Body of pancreas (tissue), 4 donors: ENCODE results near the gene FHL2. TPM values are rescaled to one million over a fixed set of nuclear protein-coding genes. Genes with fewer than 3 reads are reported as not detected.

Experiments
- ATAC-seq: fragments of 150-250 bp; one replicate; pipeline ENCODE4 v1.9.1; 2016
- DNase-seq, 4 donors: peaks; one replicate each; pipeline ENCODE4 v3.0.0-alpha.2; 2019
- H3K27ac ChIP-seq, 4 donors: fragments of 200-600 bp; sonication (generic); 1 replicate in 3 of 4; 2 replicates in 1 of 4; pipeline versions ENCODE4 v1.5.1 to v1.6.1; 2016 to 2019; ENCODE audit warnings: mild to moderate bottlenecking in 1 of 4, mixed read lengths in 1 of 4, moderate library complexity in 1 of 4
- H3K27me3 ChIP-seq, 2 donors: fragments of 200-600 bp; sonication (generic); one replicate each; pipeline ENCODE4 v1.6.0; 2016; ENCODE audit warnings: mild to moderate bottlenecking in 1 of 2
- H3K36me3 ChIP-seq, 2 donors: fragments of 200-600 bp; sonication (generic); replicated peaks in 1 of 2; 2 replicates each; pipeline ENCODE4 v1.5.1; 2016; ENCODE audit warnings: low read depth in 2 of 2; ENCODE audit not compliant: insufficient read depth in 1 of 2
- H3K4me1 ChIP-seq: fragments of 200-600 bp; sonication (generic); one replicate; pipeline ENCODE4 v1.6.0; 2016
- H3K4me3 ChIP-seq, 2 donors: fragments of 200-600 bp; sonication (generic); 1 replicate in 1 of 2; 2 replicates in 1 of 2; pipeline ENCODE4 v1.5.1; 2016 to 2019
- H3K9me3 ChIP-seq, 3 donors: fragments of 200-600 bp; sonication (generic); 1 replicate in 2 of 3; 2 replicates in 1 of 3; pipeline ENCODE4 v1.5.1; 2016
- POLR2A ChIP-seq, 3 donors: fragments of 450-650 bp; IDR thresholded peaks; one replicate each; pipeline ENCODE4 v1.6.1; 2016; ENCODE audit warnings: antibody characterized with exemption in 3 of 3, mild to moderate bottlenecking in 2 of 3
- WGBS, 2 donors: methylation state at CpG; one replicate each; pipeline ENCODE4 v1.1.5; 2017; 5-methylcytosine and 5-hydroxymethylcytosine counted together
- intact Hi-C: fragments of 100-400 bp; cut with DNase I; formaldehyde crosslinking; loops from one replicate; pipeline ENCODE4 v1.15.1; 2023
- total RNA-seq, 2 donors: library from RNA; depleted of rRNA; stranded (reverse); fragments of >200 nt; gene quantifications; one replicate each; pipeline ENCODE4 v1.1.0, GENCODE V29; 2016
- TF ChIP-seq, protein P1 (sequence below), 7 experiments: fragments of 450-650 bp in 4 of 7; fragments of 200-600 bp in 3 of 7; sonication (generic) in 3 of 7; IDR thresholded peaks; one replicate each; pipeline ENCODE4 v1.5.1; 2016 to 2019; ENCODE audit warnings: antibody characterized with exemption in 7 of 7

FHL2 gene
- total RNA-seq, 2 donors from 2014 or later, result 3.6 to 21.8 TPM

DNA sequence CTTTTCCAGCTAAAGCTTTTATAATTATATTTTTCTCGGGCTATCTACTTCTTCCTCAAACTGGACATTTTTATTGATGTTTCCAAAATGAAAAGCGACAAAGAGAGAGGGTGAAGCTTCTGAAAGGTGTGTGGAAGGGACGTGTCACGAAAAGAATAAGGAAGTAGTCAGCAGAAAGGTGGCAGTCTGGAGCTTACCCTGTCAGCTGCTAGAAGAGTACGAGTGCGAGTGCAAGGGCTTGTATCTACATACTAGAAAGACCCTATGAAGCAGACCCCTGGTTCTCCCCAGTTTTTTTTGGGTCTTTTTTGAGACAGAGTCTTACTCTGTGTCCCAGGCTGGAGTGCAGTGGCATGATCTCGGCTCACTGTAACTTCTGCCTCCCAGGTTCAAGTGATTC is 14.6 kb downstream of the FHL2 start:
- intact Hi-C loops, result no loop called here
- Histone ChIP-seq H3K36me3 (no peaks in the 10 kb centered on the region), H3K27ac (no peak overlapping the region), H3K4me3 (no peak overlapping the region), H3K27me3 (no peaks in the 10 kb centered on the region), H3K9me3 (no peaks in the 10 kb centered on the region), H3K4me1 (no peaks in the 10 kb centered on the region)
- DNase-seq (no peak), ATAC-seq (no peak)
- TF ChIP-seq, protein P1, sequence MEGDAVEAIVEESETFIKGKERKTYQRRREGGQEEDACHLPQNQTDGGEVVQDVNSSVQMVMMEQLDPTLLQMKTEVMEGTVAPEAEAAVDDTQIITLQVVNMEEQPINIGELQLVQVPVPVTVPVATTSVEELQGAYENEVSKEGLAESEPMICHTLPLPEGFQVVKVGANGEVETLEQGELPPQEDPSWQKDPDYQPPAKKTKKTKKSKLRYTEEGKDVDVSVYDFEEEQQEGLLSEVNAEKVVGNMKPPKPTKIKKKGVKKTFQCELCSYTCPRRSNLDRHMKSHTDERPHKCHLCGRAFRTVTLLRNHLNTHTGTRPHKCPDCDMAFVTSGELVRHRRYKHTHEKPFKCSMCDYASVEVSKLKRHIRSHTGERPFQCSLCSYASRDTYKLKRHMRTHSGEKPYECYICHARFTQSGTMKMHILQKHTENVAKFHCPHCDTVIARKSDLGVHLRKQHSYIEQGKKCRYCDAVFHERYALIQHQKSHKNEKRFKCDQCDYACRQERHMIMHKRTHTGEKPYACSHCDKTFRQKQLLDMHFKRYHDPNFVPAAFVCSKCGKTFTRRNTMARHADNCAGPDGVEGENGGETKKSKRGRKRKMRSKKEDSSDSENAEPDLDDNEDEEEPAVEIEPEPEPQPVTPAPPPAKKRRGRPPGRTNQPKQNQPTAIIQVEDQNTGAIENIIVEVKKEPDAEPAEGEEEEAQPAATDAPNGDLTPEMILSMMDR (IDR thresholded peaks at IDR 0.05), result no peak
- no peak for TF ChIP-seq POLR2A (IDR thresholded peaks at IDR 0.05)
- WGBS, 2 donors, result 53 to 59% methylated on average over 7 of the region's 7 CpGs

DNA sequence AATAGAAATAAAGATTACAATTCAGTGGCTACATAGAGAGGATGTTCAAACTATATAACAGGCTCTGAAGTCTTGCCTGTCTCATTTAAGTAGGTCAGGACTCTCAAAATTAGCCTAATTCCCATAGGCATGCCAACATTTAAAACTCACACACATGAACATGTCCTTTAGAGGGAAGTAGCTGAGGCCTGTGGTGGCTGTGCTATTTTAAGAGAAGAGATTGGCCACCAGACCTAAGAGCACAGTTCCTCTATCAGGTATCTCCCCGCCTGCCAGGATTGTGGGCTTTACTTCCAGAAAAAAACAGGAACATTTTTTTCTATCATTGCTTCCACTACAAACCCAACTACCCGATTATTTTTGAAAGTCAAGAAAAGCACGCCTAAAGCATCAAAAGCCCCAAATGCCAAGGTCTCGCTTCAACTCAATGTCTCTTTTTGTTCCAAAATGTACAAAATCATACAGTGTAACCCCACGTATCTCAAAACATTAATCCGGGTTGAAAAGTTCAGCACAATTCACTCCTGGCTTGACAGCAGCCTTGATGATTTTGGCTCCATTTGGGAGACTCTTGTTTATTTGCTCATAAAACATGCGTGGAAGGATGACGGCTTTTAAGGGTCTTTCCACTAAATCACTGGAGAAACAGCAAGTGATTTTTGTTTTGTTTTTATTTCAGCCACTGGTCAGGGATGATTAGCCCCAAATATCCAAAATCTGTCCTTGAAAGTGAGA is 15.3 kb downstream of the FHL2 start:
- Histone ChIP-seq H3K9me3 (no peaks in the 10 kb centered on the region), H3K4me3 (no peak overlapping the region), H3K27ac (no peak overlapping the region), H3K4me1 (no peaks in the 10 kb centered on the region), H3K36me3 (no peaks in the 10 kb centered on the region), H3K27me3 (no peaks in the 10 kb centered on the region)
- intact Hi-C loops, result no loop called here
- TF ChIP-seq, protein P1 (IDR thresholded peaks at IDR 0.05), result no peak
- no peak for TF ChIP-seq POLR2A (IDR thresholded peaks at IDR 0.05)
- no peak for DNase-seq
- ATAC-seq, result no peak
- 58 to 67% methylated on average over 8 of the region's 8 CpGs for WGBS, 2 donors

DNA sequence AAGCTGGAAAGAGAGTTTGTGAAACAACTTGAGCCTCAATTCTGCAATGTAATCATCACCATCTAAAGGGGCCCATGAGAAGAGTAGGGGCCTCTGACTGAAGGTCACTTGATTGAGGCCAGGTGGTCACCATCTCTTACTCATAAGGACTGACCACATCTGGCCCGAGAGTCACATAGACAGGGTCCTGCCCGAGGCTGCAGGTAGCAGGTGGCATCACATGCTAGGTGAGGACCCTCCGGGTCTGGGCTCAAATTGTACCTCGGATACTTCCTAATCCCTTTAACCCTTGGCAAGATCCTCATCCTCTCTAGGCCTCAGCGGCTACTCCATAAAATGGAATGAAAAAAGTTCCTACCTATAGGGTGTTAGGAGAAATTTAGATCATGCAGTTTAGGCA is 16.7 kb downstream of the FHL2 start:
- ATAC-seq, result no peak
- Histone ChIP-seq H3K27me3 (no peaks in the 10 kb centered on the region), H3K4me1 (no peaks in the 10 kb centered on the region), H3K36me3 (no peaks in the 10 kb centered on the region), H3K9me3 (no peaks in the 10 kb centered on the region), H3K27ac (no peak overlapping the region), H3K4me3 (no peak overlapping the region)
- intact Hi-C loops, result no loop called here
- 85 to 86% methylated on average over 5 of the region's 5 CpGs for WGBS, 2 donors
- no peak for DNase-seq
- TF ChIP-seq, protein P1 (IDR thresholded peaks at IDR 0.05), result no peak
- TF ChIP-seq POLR2A (IDR thresholded peaks at IDR 0.05), result no peak

DNA sequence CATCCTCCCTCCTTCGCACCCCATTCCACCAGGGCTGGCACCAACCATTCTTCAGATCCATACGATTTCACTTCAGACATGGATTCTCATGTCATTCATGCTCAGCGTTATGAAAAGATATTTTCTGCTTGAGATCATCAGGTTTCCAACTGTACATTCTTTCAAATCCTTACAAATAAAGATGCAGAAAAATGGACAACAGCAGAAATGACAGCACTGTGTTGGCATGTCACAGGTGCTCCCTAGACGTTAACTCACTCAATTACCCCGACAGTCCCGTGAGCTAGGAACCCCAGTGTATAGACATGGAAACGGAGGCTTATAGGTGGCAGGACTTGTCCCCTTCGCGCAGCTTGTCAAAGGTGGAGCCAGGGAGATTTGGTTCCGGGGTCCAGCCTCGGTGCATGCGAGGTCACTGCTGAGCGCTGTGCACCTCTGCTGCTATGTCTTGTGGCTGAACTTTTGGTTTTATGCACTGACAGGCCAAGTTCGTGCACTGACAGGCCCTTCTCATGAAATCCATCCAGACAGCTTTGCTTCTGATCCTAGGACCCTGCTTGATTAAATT is 17.7 kb downstream of the FHL2 start:
- no peak overlapping the region for H3K27ac ChIP-seq

More for the DNA sequence above, 17.7 kb downstream of the FHL2 start:
- WGBS, 2 donors, result 70 to 81% methylated on average over 7 to 14 of the region's 14 CpGs
- intact Hi-C loops, result no loop called here
- Histone ChIP-seq H3K36me3 (no peaks in the 10 kb centered on the region), H3K4me1 (no peaks in the 10 kb centered on the region), H3K9me3 (no peaks in the 10 kb centered on the region), H3K27me3 (no peaks in the 10 kb centered on the region), H3K4me3 (no peak overlapping the region)
- ATAC-seq (no peak), DNase-seq (no peak)
- TF ChIP-seq POLR2A (IDR thresholded peaks at IDR 0.05), result no peak
- TF ChIP-seq, protein P1 (IDR thresholded peaks at IDR 0.05), result no peak
